Smooth muscle cell (in vitro differentiated cells): ENCODE data around the gene CYP27C1. TPM values are rescaled to one million over a fixed set of nuclear protein-coding genes. Genes with fewer than 3 reads are reported as not detected.

ENCODE experiments used
- DNase-seq: peaks from one replicate; lab custom pipeline; 2025; ENCODE audit not compliant: unreplicated experiment; lab: John Stamatoyannopoulos, UW
- H2AFZ ChIP-seq: fragments of 200-600 bp; sonication (generic); 2 replicates; pipeline ENCODE4 v1.6.0; 2016; ENCODE audit warnings: antibody characterized with exemption, low read depth, mild to moderate bottlenecking
- H3F3A ChIP-seq: fragments of 200-600 bp; sonication (generic); 2 replicates; pipeline ENCODE4 v1.6.0; 2017; ENCODE audit warnings: antibody characterized with exemption, low read depth
- H3K27ac ChIP-seq: fragments of 200-600 bp; sonication (generic); 2 replicates; pipeline ENCODE4 v1.5.1; 2016; ENCODE audit warnings: low read depth, mild to moderate bottlenecking
- H3K27me3 ChIP-seq: fragments of 200-600 bp; sonication (generic); 2 replicates; pipeline ENCODE4 v1.6.1; 2016; ENCODE audit warnings: low read depth, mild to moderate bottlenecking
- H3K36me3 ChIP-seq: fragments of 200-600 bp; sonication (generic); 2 replicates; pipeline ENCODE4 v1.5.1; 2016; ENCODE audit warnings: low read depth
- H3K4me1 ChIP-seq: fragments of 200-600 bp; sonication (generic); 2 replicates; pipeline ENCODE4 v1.5.1; 2016; ENCODE audit warnings: low read depth
- H3K4me2 ChIP-seq: fragments of 200-600 bp; sonication (generic); 2 replicates; pipeline ENCODE4 v1.6.0; 2016; ENCODE audit warnings: mild to moderate bottlenecking
- H3K4me3 ChIP-seq: fragments of 200-600 bp; sonication (generic); 2 replicates; pipeline ENCODE4 v1.5.1; 2016; ENCODE audit warnings: mild to moderate bottlenecking
- H3K79me2 ChIP-seq: fragments of 200-600 bp; sonication (generic); 2 replicates; pipeline ENCODE4 v1.6.0; 2016; ENCODE audit warnings: low read depth, mild to moderate bottlenecking
- H3K9ac ChIP-seq: fragments of 200-600 bp; sonication (generic); 2 replicates; pipeline ENCODE4 v1.6.0; 2016; ENCODE audit warnings: low read depth
- H3K9me3 ChIP-seq: fragments of 200-600 bp; sonication (generic); replicated peaks from 2 replicates; pipeline ENCODE4 v1.5.1; 2016; ENCODE audit warnings: low read depth
- H4K20me1 ChIP-seq: fragments of 200-600 bp; sonication (generic); 2 replicates; pipeline ENCODE4 v1.6.0; 2016; ENCODE audit warnings: low read depth
- CTCF ChIP-seq: fragments of 200-600 bp; sonication (generic); IDR thresholded peaks from 2 replicates; pipeline ENCODE4 v1.5.1; 2017; ENCODE audit warnings: borderline replicate concordance, mild to moderate bottlenecking, antibody characterized with exemption; ENCODE audit not compliant: insufficient read depth, poor library complexity, severe bottlenecking
- WGBS: methylation state at CpG from one replicate; pipeline ENCODE4 v1.1.7; 2016; ENCODE audit warnings: low lambda C conversion rate; 5-methylcytosine and 5-hydroxymethylcytosine counted together
- polyA plus RNA-seq: library from polyadenylated mRNA; unstranded; fragments of >200 nt; fragmentation: Nextera tagmentation; extraction: Ambion mirVana; gene quantifications from 2 replicates; pipeline ENCODE4 v1.2.1, GENCODE V29; 2016
- total RNA-seq: library from RNA; depleted of rRNA; stranded (reverse); fragments of >200 nt; gene quantifications from 2 replicates; pipeline ENCODE4 v1.2.3, GENCODE V29; 2014

CYP27C1 gene
- total and polyA plus RNA-seq, 2 experiments from 2014 or later, result 2.0 to 5.0 TPM

DNA sequence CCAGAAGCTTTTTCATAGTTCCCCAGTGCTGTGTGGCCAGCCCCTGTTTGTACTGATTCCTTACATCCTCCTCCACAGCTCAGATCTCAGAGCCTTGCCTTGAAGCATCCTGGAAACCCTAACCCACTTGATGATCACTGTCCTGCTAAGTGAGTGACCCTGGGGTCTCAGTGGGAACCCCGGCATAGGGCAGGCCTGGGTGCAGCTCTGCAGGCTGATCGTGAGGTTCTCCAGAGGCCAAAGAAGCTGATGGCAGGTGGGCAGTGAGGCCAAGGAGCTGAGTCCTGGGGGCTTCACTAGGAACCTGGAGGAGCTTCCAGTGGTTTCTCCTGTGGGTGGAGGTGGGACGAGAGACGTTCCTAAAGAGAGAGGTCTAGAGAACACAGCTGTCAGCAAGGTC lies 65.7 kb downstream of the CYP27C1 start:
- Histone ChIP-seq H3K27me3 (no peaks in the 10 kb centered on the region), H4K20me1 (no peaks in the 10 kb centered on the region), H2AFZ (no peak overlapping the region), H3K79me2 (no peaks in the 10 kb centered on the region), H3K9ac (no peak overlapping the region), H3K4me3 (no peak overlapping the region), H3K36me3 (no peaks in the 10 kb centered on the region), H3K27ac (no peak overlapping the region), H3K4me1 (no peaks in the 10 kb centered on the region), H3F3A (no peaks in the 10 kb centered on the region), H3K9me3 (peaks cover 7% of the 10 kb centered on the region), H3K4me2 (no peak overlapping the region)
- DNase-seq, result no peak
- no peak for TF ChIP-seq CTCF
- 94% methylated on average over 4 of the region's 4 CpGs for WGBS

- TF ChIP-seq CTCF, result no peak
- Histone ChIP-seq H3K4me2 (no peak overlapping the region), H2AFZ (no peak overlapping the region), H4K20me1 (no peaks in the 10 kb centered on the region), H3F3A (no peaks in the 10 kb centered on the region), H3K27ac (peak overlapping the region; percentile 44), H3K9ac (no peak overlapping the region), H3K4me1 (no peaks in the 10 kb centered on the region), H3K4me3 (no peak overlapping the region), H3K27me3 (no peaks in the 10 kb centered on the region), H3K79me2 (no peaks in the 10 kb centered on the region), H3K36me3 (no peaks in the 10 kb centered on the region), H3K9me3 (peaks cover 7% of the 10 kb centered on the region)
- no peak for DNase-seq
- WGBS, result 53% methylated on average over 6 of the region's 6 CpGs
Observed at GRCh38 chr2:127153691-127154158, 66.4 kb downstream of the CYP27C1 start.

DNA sequence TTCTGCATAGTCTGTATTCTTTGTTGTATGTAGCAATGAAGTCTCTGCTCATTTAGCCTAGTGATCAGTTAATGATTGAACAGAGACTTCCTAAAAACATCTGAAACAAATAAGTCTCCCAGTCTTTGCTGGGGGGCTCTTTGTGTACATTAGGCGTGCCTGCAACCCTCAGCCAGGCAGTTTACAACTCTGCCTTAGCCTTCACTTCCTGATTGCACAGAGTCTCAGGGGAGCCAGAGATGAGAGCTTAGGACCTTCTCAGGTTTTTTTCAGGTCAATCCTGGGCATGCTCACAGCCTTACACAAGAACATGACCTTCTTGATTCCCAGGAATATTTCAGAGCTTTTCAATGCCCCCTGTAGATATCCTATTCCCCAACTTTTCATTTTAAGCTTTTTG lies 69.1 kb downstream of the CYP27C1 start:
- 94% methylated on average over 1 of the region's 1 CpG for WGBS
- Histone ChIP-seq H4K20me1 (no peaks in the 10 kb centered on the region), H2AFZ (no peak overlapping the region), H3K36me3 (no peaks in the 10 kb centered on the region), H3K27me3 (no peaks in the 10 kb centered on the region), H3K9ac (no peak overlapping the region), H3K4me3 (no peak overlapping the region), H3K4me1 (peaks cover 7% of the 10 kb centered on the region), H3K27ac (no peak overlapping the region), H3K4me2 (no peak overlapping the region), H3F3A (no peaks in the 10 kb centered on the region), H3K9me3 (peaks cover 7% of the 10 kb centered on the region), H3K79me2 (no peaks in the 10 kb centered on the region)
- no peak for DNase-seq
- TF ChIP-seq CTCF, result no peak

GRCh38 chr2:127149384-127149783 lies 70.7 kb downstream of the CYP27C1 start:
- WGBS, result 68% methylated on average over 4 of the region's 4 CpGs
- H3K4me2 ChIP-seq, result no peak overlapping the region
- no peak for TF ChIP-seq CTCF
- no peaks in the 10 kb centered on the region for H3K79me2 ChIP-seq
- no peaks in the 10 kb centered on the region for H3K36me3 ChIP-seq
- H3K27ac ChIP-seq, result peak overlapping the region; percentile 83
- peaks cover 7% of the 10 kb centered on the region for H3K4me1 ChIP-seq
- no peaks in the 10 kb centered on the region for H3K27me3 ChIP-seq
- no peak overlapping the region for H3K9ac ChIP-seq
- H3K4me3 ChIP-seq, result no peak overlapping the region
- H3K9me3 ChIP-seq, result peaks cover 7% of the 10 kb centered on the region
- H4K20me1 ChIP-seq, result no peaks in the 10 kb centered on the region
- no peak for DNase-seq
- H2AFZ ChIP-seq, result no peak overlapping the region
- H3F3A ChIP-seq, result peaks cover 11% of the 10 kb centered on the region
